HepG2 (cell line): ENCODE results near the gene GASK1A. TPM values are rescaled to one million over a fixed set of nuclear protein-coding genes. Genes with fewer than 3 reads are reported as not detected.

Source experiments
- AGO2 ChIP-seq: fragments of 200-400 bp; formaldehyde crosslinking; optimal IDR thresholded peaks from 2 replicates; pipeline ENCODE3; 2017; ENCODE audit warnings: mild to moderate bottlenecking, low read depth, low read length, moderate library complexity
- HOXD1 ChIP-seq: sonication (generic); formaldehyde crosslinking; IDR thresholded peaks from 2 replicates; pipeline ENCODE4 v1.5.0; 2020; ENCODE audit warnings: missing genetic modification reagents
- KDM5A ChIP-seq: fragments of 200-600 bp; sonication (generic); IDR thresholded peaks from 2 replicates; pipeline ENCODE4 v1.7.0; 2018; ENCODE audit warnings: antibody characterized with exemption, mild to moderate bottlenecking, low read length, borderline replicate concordance
- NFAT5 ChIP-seq: sonication (generic); formaldehyde crosslinking; IDR thresholded peaks from 2 replicates; pipeline ENCODE4 v1.4.0; 2020; ENCODE audit warnings: missing genetic modification reagents
- NR1H2 ChIP-seq: sonication (generic); formaldehyde crosslinking; IDR thresholded peaks from 2 replicates; pipeline ENCODE4 v1.8.1; 2022; ENCODE audit warnings: low read depth, missing genetic modification reagents, borderline replicate concordance
- POLR2A ChIP-seq, 2 experiments: IDR thresholded peaks; 2 replicates each; pipeline ENCODE4 v1.6.1; 2011; ENCODE audit warnings: low read depth in 2 of 2, low read length in 2 of 2, mild to moderate bottlenecking in 1 of 2, moderate library complexity in 1 of 2; ENCODE audit not compliant: insufficient read depth in 1 of 2
- POLR2G ChIP-seq: fragments of 200-400 bp; formaldehyde crosslinking; IDR thresholded peaks from 2 replicates; pipeline ENCODE4 v1.6.1; 2018; ENCODE audit warnings: mild to moderate bottlenecking, low read depth, low read length, moderate library complexity
- STAT6 ChIP-seq: sonication (generic); formaldehyde crosslinking; IDR thresholded peaks from 2 replicates; pipeline ENCODE4 v1.4.0; 2020; ENCODE audit warnings: missing genetic modification reagents, mild to moderate bottlenecking, borderline replicate concordance
- SUZ12 ChIP-seq: fragments of 150-350 bp; IDR thresholded peaks from 2 replicates; pipeline ENCODE4 v1.6.1; 2014; ENCODE audit warnings: low read depth, low read length
- TFDP1 ChIP-seq: IDR thresholded peaks from 2 replicates; pipeline ENCODE4 v1.6.1; 2016; ENCODE audit warnings: missing compliant biosample characterization, missing genetic modification reagents, borderline replicate concordance
- ZNF225 ChIP-seq: sonication (generic); formaldehyde crosslinking; IDR thresholded peaks from 2 replicates; pipeline ENCODE4 v1.4.0; 2020; ENCODE audit warnings: mild to moderate bottlenecking, missing genetic modification reagents
- ZNF274 ChIP-seq: sonication (generic); formaldehyde crosslinking; IDR thresholded peaks from 2 replicates; pipeline ENCODE4 v1.5.1; 2020; ENCODE audit warnings: mild to moderate bottlenecking, missing genetic modification reagents
- ZNF550 ChIP-seq: sonication (generic); formaldehyde crosslinking; IDR thresholded peaks from 2 replicates; pipeline ENCODE4 v1.4.0; 2020; ENCODE audit warnings: mild to moderate bottlenecking, missing genetic modification reagents, borderline replicate concordance
- ZNF644 ChIP-seq: IDR thresholded peaks from 2 replicates; pipeline ENCODE4 v1.6.1; 2016; ENCODE audit warnings: low read depth
- ZNF670 ChIP-seq: sonication (generic); formaldehyde crosslinking; IDR thresholded peaks from 2 replicates; pipeline ENCODE4 v1.8.0; 2022; ENCODE audit warnings: mild to moderate bottlenecking, missing genetic modification reagents, borderline replicate concordance
- ZNF687 ChIP-seq: sonication (generic); formaldehyde crosslinking; IDR thresholded peaks from 2 replicates; pipeline ENCODE4 v1.5.1; 2020; ENCODE audit warnings: mild to moderate bottlenecking, missing genetic modification reagents, moderate library complexity
- polyA plus RNA-seq, 8 experiments: library from polyadenylated mRNA; depleted of rRNA in 3 of 8; stranded (reverse) in 7 of 8; unstranded in 1 of 8; fragments of >200 nt; fragmentation: Illumina TruSeq in 4 of 8; extraction: Trizol in 4 of 8; gene quantifications; 2 replicates each; pipeline versions ENCODE4 v1.2.1 to v1.2.3, GENCODE V29; 2011 to 2016; ENCODE audit warnings: low read depth in 4 of 8, missing spikeins in 1 of 8, mixed read lengths in 1 of 8; ENCODE audit not compliant: insufficient read depth in 1 of 8
- total RNA-seq, 5 experiments: library from RNA; depleted of rRNA; stranded (reverse); fragments of >200 nt; fragmentation: Illumina TruSeq; extraction: Trizol; gene quantifications; 2 replicates each; pipeline ENCODE4 v1.2.3, GENCODE V29; 2016; ENCODE audit warnings: low read depth in 1 of 5

Gene GASK1A
- total and polyA plus RNA-seq, 2 of the 13 experiments (the other 11 are each of a cell fraction or from before 2014, with no cell fraction given), result not detected

- TF ChIP-seq STAT6 (CRISPR knock-in tag), result no peak
- no peak for TF ChIP-seq NR1H2 (CRISPR knock-in tag)
- TF ChIP-seq ZNF225 (CRISPR knock-in tag), result 0 out of 2 replicates have a peak, but pooled peaks have one; percentile 25
- TF ChIP-seq KDM5A, result no peak
- peak; percentile 42; the same call in 1 of the 2 replicates for TF ChIP-seq HOXD1 (CRISPR knock-in tag)
- peak; percentile 65; the same call in 1 of the 2 replicates for TF ChIP-seq SUZ12
- TF ChIP-seq POLR2G, result peak; percentile 56; the same call in 1 of the 2 replicates
- TF ChIP-seq AGO2, result no peak
- TF ChIP-seq NFAT5 (CRISPR knock-in tag), result 0 out of 2 replicates have a peak, but pooled peaks have one; percentile 50
- TF ChIP-seq POLR2A (IDR thresholded peaks at IDR 0.05; ENCODE audit: insufficient read depth in 1 of 2, low read depth in 2 of 2, low read length in 2 of 2), result peak; percentile 33 to 45; a peak in 2 of 4 replicates
- no peak for TF ChIP-seq ZNF670 (CRISPR knock-in tag)
- no peak for TF ChIP-seq ZNF644 (CRISPR knock-in tag)
- peak; percentile 81 for TF ChIP-seq ZNF687 (CRISPR knock-in tag)
- TF ChIP-seq ZNF550 (CRISPR knock-in tag), result no peak
- TF ChIP-seq TFDP1 (CRISPR knock-in tag), result no peak; the same call in 1 of the 2 replicates
- no peak for TF ChIP-seq ZNF274
Observed at GRCh38 chr3:43105596-43106292, 126.6 kb downstream of the GASK1A start, which contains the start of gene POMGNT2 (continued).
